ENCODE data around the gene TP53I11.

TP53I11 gene

DNA sequence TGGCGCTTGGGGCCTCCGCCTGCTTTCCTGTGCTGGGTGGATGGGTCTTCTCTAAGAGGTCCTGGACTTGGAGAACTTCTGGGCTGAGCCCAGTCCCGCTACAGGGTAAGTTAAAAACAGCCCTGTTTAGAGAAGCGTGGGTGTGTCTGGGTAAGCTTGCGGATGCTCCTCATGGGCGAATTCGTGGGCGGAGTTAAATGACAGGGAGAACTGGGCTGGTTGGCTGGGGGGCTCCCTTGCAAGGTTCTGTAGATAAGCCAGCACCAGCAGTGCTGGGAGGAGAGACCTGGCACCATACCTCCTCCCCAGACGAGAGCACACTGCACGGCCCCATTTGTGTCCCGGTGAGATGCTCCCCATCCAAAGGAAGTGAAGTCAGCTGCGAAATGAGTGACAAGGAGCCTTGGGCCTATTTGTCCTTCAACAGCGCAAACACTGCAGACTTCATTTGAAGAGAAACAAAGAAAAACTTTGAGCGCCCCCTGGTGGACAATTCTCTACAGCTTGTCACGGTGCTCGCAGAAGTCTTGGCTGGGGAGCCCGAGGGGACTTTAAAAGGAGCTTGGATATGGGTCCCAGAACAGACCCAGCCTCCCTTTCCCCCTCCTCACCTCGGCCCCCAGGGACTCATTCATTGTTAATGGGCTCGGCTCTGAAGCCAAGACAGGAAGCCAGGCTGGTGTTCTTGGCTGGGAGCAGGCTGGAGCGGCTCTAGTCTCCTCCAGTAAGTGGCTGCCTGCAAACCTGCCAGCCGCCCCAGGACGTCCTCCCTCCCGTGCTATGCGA is 39.5 kb downstream of the TP53I11 start:
- DNase-seq = peak; percentile 83

GRCh38 chr11:44910591-44910990 is 40.1 kb downstream of the TP53I11 start:
- no peak for DNase-seq

DNA sequence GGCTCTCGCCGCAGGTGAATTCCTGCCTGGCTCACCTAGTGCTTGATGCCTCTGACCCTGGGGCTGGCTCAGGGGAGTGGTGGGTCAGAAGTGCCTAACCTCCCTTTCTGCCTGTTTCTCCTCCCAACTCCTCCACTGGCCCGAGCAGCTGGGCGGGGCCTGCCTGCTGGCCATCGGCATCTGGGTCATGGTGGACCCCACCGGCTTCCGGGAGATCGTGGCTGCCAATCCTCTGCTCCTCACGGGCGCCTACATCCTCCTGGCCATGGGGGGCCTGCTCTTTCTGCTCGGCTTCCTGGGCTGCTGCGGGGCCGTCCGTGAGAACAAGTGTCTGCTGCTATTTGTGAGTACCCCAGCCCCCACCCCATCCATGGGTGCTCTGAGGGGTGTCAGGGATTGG is 41.1 kb downstream of the TP53I11 start:
- DNase-seq = no peak

DNA sequence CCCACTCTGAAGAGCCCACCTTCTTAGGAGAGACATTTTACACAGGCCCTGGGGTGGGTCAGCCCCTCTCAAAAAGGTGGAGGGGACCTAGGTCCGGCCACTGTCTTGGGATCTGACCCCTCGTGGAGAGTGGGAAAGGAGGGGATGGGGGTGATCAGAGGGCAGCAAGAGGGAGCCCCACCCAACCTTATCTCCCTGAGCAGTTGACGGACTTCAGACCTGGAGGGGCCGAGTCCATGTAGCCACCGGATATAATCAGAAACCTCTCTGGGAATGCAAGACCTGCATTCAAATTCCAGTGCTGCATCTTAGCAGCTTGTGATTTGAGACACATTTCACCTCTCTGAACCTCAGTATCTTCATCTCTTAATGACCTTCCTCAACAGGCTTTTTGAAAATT is 44.0 kb downstream of the TP53I11 start:
- DNase-seq = no peak

DNA sequence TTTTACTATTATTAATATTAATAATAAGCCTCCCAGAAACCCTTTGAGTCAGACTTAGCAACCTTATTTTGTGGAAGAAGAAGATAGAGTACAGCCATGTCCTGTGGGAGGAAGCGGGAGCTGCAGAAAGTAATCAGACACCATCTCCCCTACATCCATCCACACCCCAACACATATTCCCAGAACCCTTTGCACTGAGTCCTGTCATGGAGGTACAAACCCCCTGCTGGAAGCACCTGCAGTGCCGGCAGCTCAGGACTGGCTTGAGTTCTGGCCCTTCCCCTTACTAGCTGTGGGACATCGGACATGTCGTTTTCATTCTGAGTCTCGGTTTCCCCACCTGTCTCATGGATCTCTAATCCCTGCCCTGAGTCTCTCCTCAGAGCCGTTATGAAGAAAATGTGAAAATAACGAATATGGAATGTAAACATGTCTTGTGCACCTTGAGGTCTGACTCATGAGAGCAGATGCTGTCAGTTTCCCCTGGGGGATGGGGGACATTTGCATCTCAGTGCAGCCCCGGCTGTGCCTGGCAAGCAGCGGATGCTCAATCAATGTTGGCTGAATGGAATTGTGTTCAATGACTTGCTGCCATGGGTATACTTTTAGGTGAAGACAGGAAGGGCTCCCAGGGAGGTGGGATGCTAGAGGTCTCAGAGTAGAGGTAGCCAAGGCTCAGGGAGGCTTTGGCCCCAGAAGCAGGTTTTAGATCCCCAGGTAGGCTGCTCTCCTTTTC is 45.4 kb downstream of the TP53I11 start:
- no peak for DNase-seq

DNA sequence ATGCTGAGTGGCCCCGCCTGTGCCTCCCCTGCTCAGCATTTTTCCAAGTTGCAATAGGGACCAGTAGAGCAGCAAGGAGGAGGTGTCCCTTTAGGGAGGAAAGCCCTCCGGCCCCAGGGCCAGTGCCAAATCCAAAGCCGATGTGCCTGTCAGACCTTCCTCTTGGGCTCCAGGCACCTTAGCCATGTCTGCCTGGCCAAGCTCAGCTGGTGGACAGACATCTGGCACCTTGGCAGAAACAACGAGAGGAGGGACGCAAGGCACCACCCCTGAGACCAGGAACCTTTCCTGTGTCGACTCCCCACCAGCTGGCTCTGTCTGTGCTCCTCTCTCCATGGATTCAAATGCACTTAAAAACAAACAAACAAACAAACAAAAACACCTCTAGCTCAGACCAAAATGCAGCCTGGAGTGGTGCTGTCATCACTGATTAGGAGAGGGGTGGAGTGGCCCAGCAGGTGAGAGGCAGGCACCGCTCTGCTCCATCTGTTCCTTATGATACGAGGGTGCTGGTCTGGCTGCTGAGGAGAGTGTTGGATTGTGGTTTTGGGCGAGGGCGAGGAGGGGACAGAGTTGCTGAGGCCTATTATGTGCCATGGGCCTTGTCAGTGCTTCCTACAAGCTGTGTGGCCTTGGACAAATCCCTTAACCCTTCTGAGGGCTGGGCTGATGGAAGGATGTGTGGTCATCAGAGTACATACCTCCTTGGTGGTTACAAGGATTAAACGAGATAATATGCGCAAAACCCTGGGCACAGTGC is 46.2 kb downstream of the TP53I11 start:
- no peak for DNase-seq

DNA sequence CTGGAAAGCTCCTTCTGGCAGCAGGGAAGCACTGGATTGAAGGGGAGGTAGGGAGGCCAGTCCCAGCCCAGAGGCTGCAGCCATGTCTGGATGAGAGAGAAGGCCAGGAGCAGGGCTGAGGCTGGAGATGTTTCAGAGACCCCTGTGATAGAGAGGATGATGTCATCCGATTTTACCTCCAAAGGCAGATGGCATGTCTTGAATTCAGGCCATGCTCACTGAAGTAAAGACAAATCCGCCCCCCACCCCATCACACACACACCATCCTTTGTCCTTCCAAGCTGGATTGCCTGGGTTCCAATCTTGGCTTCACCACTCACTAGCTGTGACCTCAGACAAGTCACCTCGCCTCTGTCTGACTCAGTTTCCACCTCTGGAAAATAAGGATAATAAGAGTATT is 47.2 kb downstream of the TP53I11 start:
- no peak for DNase-seq

DNA sequence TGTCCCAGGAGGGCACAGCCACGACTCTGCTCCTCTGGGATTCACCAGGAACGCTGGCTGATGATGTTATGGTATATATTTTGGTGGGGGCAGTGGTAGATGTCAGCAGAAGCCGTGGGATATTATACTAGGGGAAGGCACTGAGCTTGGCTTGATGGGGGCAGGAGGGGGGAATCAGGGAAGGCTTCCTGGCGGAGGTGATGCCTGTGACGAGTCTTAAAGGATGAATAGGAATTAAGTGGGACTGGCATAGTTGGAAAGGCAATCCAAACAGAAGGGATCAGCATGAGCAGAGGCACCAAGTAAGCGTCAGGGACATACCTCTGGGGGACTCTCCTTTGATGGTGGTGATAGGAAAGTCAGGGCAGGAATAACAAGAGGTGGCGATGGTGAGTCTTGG is 47.6 kb downstream of the TP53I11 start:
- DNase-seq = no peak

DNA sequence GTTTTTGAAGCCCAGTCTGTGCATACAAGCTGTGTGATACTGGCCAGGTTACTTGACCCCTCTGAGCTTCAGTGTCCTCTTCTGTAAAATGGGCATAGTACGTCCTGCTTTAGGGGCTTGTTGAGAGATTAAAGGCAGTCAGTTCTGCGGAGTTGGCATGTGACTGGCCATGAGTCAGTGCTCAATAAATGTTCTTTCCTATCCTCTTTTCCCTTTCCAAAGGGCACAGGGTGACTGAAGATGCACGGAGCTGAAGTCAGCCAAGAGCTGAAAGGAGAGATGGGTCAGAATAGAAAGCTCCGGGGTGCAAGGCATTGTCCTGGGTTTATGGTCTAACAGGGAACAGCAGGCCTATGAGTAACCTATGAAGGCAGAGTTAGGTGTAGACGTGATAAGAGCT is 48.9 kb downstream of the TP53I11 start:
- no peak for DNase-seq

GRCh38 chr11:44901120-44901633 is 49.5 kb downstream of the TP53I11 start:
- no peak for DNase-seq

DNA sequence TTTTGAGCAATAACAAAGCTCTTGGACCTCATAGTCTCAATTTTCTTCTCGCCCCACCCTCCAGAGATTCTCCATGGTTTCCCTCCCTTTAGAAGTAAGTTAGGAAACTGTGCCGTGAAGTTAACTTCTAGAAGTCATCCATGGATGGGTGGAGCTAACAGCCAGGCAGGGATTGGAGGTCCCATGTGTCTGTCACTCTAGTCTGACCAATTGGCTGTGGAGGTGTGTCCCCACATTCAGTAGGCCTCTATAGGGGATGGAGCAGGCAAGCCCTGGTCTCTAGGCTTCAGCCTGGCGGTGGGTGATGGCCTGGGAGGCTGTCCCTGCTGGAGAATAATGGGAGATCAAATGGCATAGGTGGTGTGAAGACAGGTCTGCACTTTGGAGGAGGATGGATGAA is 50.7 kb downstream of the TP53I11 start:
- DNase-seq = peak; percentile 42

DNA sequence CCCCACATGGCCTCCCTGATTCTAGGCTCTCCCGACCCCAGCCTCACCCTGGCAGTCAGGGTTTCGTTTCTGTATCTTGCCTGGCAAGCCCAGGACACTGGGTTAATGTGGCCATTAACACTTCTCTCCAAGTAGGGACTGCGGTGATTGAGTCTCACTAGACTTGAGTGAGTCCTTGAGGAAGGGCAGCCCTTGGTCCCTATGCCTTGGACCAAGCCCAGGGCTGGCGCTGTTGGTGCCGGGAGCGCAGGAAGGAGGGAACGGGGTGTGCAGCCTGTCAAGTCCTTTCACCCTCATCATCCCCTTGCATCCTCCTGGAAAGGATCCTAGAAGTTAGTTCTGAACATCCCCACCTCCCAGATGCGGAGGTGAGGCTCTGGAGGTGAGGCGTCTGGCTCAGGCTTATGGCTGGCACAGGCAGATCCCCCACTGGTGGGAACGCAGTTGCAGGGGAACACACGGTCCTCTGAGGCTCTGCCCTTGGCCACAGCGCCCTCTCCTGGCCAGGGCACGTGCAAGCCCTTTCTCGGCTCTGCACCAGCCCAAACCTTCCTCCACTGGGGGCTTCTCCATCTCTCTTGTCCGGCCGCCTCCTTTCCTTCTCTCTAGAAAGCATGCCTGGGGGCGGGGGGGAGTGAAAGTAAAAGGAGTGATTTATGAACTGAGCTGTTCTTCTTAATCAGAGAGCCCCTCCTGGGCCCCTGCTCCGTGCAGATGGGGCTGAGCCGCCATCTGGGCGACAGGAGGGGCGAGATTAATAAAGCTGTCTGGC is 56.7 kb downstream of the TP53I11 start:
- peak; percentile 60 for DNase-seq

DNA sequence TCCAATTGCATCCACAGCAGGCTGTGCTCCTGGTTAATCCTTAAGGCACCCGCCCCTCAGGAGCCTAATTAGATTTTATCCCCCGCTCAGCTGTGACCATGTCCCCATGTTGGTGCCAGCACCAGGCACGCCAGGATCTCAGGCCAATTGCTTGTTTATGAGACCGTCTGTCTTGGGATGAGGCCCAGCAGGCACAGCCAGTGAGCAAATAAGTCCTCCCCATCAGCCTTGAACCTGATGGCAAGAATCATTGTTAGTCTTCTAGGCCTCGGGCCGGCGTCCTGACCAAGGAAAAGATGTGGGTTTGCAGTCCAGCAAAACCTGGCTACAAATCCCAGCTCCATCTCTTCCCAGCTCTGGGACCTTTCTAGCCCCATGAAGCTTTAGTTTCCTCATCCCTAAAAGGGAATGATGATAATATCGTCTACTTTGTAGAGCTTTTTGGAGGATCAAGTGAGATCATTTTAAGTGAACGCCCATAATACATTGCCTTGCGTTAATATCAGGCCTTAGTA is 57.3 kb downstream of the TP53I11 start:
- DNase-seq = no peak

GRCh38 chr11:44892843-44893242 is 57.8 kb downstream of the TP53I11 start:
- no peak for DNase-seq

DNA sequence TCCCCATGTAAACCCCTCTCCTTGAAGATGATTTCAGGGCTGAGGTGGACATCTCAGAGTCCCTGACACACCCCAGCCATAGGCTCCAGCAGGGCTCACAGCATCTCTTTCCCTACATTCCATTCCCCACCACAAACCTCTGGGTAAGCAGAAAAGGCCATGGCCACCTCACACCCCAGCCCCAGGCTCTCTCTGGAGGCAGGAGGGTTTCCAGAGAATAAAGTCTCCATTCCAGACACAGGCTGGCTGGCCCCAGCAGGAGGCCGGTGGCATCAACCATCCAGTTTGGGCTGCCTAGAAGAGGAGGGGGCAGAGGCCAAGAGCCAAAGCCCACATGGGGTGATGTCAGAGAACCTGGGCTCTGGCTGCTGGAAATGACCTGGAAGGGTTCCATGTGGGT is 61.4 kb downstream of the TP53I11 start:
- DNase-seq = no peak

GRCh38 chr11:44887636-44888035 is 63.0 kb downstream of the TP53I11 start:
- DNase-seq = no peak

DNA sequence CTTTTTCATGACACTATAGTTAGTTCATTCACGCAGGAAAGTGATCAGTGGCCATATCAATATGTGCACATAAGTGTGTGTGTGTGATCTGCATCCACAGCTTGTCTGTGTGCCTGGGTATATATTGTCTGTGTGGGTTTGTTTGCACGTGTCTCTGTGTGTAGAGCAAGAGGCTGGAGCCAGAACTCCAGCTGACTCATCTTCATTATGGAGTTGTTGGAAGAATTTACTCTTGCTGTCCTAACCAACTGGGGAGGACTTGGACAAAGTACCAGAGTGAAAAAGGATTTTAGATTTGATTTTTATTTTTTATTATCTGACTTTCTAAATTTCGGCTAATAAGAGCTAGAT is 63.9 kb downstream of the TP53I11 start:
- DNase-seq = no peak

GRCh38 chr11:44885919-44886789 is 64.5 kb downstream of the TP53I11 start:
- no peak for DNase-seq

GRCh38 chr11:44885065-44885810 is 65.4 kb downstream of the TP53I11 start:
- DNase-seq = no peak

DNA sequence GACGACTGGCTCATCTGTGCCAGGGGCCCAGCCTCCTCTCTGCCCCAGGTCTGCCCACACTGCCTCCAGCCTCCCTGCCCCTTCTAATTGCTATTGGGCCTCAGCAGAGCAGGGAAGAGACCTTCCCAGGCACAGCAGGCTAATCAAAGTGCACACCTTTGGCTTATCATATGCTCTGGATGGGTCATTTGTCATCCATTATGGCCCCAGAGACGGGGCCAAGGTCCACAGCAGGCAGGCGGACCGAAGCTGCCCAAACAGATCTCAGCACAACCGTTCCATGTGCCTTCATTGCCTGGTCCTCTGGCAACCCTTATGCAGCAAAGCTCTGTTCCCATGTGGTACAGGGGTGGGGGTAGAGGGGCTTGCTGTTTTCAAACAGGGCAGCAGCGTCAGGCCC is 66.6 kb downstream of the TP53I11 start:
- DNase-seq = no peak

DNA sequence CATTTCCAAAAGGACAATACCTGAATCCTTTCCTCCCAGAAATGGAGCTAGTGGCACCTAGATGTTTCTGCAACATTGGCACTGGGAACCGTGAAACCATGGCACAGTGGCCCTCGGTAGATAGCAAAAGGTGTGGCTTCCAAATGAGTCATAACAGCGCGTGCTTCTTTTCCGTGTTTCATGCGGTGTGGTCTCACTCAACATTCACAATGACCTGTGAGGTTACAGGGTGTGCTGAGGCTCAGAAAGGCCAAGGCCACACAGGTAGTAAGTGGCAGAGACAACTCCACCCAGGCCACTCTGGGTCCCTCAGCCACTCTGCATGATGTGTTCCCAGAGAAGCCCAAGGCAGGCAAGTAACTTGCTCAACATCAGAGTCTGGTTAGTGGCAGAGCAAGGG is 67.4 kb downstream of the TP53I11 start:
- DNase-seq = no peak

All from RPMI8226 (cell line).